Upper lobe of right lung (tissue), 1 donor: Measurements from ENCODE around the gene RPL7A. TPM values are rescaled to one million over a fixed set of nuclear protein-coding genes. Genes with fewer than 3 reads are reported as not detected.

Experiments
- ATAC-seq: fragments of 200-7000 bp; cut with Tn5 transposase; one replicate; pipeline ENCODE4 v1.9.1; 2020; ENCODE audit warnings: mild to moderate bottlenecking, moderate library complexity
- DNase-seq: peaks from one replicate; pipeline ENCODE4 v3.0.0-alpha.2; 2020
- H3K27ac ChIP-seq: fragments of 200-600 bp; one replicate; pipeline ENCODE4 v1.8.0; 2022
- H3K27me3 ChIP-seq: fragments of 200-600 bp; one replicate; pipeline ENCODE4 v1.8.0; 2022; ENCODE audit warnings: mild to moderate bottlenecking
- H3K36me3 ChIP-seq: fragments of 200-600 bp; one replicate; pipeline ENCODE4 v1.8.0; 2022
- H3K4me1 ChIP-seq: fragments of 200-600 bp; one replicate; pipeline ENCODE4 v1.8.0; 2022
- H3K4me3 ChIP-seq: fragments of 200-600 bp; one replicate; pipeline ENCODE4 v1.8.0; 2022; ENCODE audit warnings: mild to moderate bottlenecking
- H3K9me3 ChIP-seq: fragments of 200-600 bp; one replicate; pipeline ENCODE4 v1.8.0; 2022
- intact Hi-C: fragments of 100-400 bp; cut with DNase I; formaldehyde crosslinking; loops from one replicate; pipeline ENCODE4 v1.11.0; 2022
- total RNA-seq: library from RNA; stranded (reverse); fragmentation: NEBNext Ultra II Directional; extraction: Animal tissue kit (Norgen Biotek cat#: 25700); gene quantifications from one replicate; pipeline ENCODE4 v1.2.1, GENCODE V29; 2021
- TF ChIP-seq, protein P1 (sequence below): fragments of 200-600 bp; IDR thresholded peaks from one replicate; pipeline ENCODE4 v1.8.0; 2022; ENCODE audit warnings: antibody characterized with exemption
- donor health status: DM: no; HTN: yes; CAD: no; lungs with severe emphysema.

The RPL7A gene
- total RNA-seq, 1 donor from 2014 or later: 1,380 TPM

- intact Hi-C loops: no loop called here
- ATAC-seq (no peak), DNase-seq (no peak)
- H3K4me3 ChIP-seq: no peak overlapping the region
- H3K9me3 ChIP-seq: no peaks in the 10 kb centered on the region
- H3K36me3 ChIP-seq: no peaks in the 10 kb centered on the region
- TF ChIP-seq, protein P1, sequence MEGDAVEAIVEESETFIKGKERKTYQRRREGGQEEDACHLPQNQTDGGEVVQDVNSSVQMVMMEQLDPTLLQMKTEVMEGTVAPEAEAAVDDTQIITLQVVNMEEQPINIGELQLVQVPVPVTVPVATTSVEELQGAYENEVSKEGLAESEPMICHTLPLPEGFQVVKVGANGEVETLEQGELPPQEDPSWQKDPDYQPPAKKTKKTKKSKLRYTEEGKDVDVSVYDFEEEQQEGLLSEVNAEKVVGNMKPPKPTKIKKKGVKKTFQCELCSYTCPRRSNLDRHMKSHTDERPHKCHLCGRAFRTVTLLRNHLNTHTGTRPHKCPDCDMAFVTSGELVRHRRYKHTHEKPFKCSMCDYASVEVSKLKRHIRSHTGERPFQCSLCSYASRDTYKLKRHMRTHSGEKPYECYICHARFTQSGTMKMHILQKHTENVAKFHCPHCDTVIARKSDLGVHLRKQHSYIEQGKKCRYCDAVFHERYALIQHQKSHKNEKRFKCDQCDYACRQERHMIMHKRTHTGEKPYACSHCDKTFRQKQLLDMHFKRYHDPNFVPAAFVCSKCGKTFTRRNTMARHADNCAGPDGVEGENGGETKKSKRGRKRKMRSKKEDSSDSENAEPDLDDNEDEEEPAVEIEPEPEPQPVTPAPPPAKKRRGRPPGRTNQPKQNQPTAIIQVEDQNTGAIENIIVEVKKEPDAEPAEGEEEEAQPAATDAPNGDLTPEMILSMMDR: no peak
- no peaks in the 10 kb centered on the region for H3K4me1 ChIP-seq
- H3K27me3 ChIP-seq: no peaks in the 10 kb centered on the region
- no peak overlapping the region for H3K27ac ChIP-seq
Measured at GRCh38 chr9:133304477-133305377, 43.3 kb upstream of the RPL7A start.

DNA sequence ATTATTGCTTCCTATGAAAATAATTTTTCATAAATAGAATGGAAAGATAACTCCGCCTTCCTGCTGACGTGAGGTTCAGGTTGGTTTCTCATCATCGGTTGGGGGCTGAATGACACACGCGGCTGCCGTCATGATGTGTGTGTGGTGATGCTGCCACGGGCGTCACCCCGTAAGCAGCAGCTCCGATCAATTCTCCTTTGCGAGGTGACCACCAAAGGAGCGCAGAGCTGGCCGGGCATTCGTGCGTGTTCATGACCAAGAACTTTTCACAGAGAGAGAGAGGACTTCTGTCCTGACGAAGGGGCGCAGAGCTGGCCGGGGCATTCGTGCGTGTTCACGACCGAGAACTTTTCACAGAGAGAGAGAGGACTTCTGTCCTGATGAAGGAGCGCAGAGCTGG, 42.3 kb upstream of the RPL7A start:
- TF ChIP-seq, protein P1: no peak
- H3K36me3 ChIP-seq: no peaks in the 10 kb centered on the region
- no peak for DNase-seq
- intact Hi-C loops: no loop called here
- H3K27ac ChIP-seq: no peak overlapping the region
- no peaks in the 10 kb centered on the region for H3K9me3 ChIP-seq
- H3K4me3 ChIP-seq: no peak overlapping the region
- H3K4me1 ChIP-seq: no peaks in the 10 kb centered on the region
- H3K27me3 ChIP-seq: no peaks in the 10 kb centered on the region
- ATAC-seq: no peak

- no peak for ATAC-seq
- intact Hi-C loops: no loop called here
- no peaks in the 10 kb centered on the region for H3K4me1 ChIP-seq
- H3K27ac ChIP-seq: no peak overlapping the region
- TF ChIP-seq, protein P1: no peak
- DNase-seq: no peak
- H3K4me3 ChIP-seq: no peak overlapping the region
- no peaks in the 10 kb centered on the region for H3K9me3 ChIP-seq
- H3K36me3 ChIP-seq: no peaks in the 10 kb centered on the region
- H3K27me3 ChIP-seq: no peaks in the 10 kb centered on the region
Measured at GRCh38 chr9:133306242-133307204, 41.5 kb upstream of the RPL7A start.

- H3K4me3 ChIP-seq: no peak overlapping the region
- intact Hi-C loops: no loop called here
- no peaks in the 10 kb centered on the region for H3K9me3 ChIP-seq
- H3K27ac ChIP-seq: no peak overlapping the region
- no peak for DNase-seq
- no peak for ATAC-seq
- no peaks in the 10 kb centered on the region for H3K4me1 ChIP-seq
- no peaks in the 10 kb centered on the region for H3K36me3 ChIP-seq
- H3K27me3 ChIP-seq: no peaks in the 10 kb centered on the region
- TF ChIP-seq, protein P1: no peak
Measured at GRCh38 chr9:133307301-133307700, 40.7 kb upstream of the RPL7A start.

DNA sequence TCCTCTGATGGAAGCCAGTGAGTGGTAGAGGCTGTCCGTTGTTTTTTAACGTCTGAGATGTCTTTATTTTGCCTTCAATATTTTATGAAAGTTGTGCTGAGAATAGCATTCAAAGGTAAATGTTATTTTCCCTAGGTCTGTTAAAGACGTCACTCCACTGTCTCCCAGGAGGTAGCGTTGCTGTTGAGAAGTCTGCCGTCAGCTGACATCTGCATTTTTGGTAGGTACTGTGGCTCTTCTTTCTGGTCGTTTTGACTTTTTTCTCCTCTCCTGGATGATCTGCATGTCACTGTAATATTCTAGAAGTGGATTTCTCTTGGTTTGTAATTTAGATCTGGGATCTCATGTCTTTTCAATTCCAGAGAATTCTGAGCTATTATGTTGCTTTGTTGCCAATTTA, 38.4 kb upstream of the RPL7A start:
- Histone ChIP-seq H3K4me1 (no peaks in the 10 kb centered on the region), H3K36me3 (no peaks in the 10 kb centered on the region), H3K27ac (no peak overlapping the region), H3K27me3 (no peaks in the 10 kb centered on the region), H3K4me3 (no peak overlapping the region), H3K9me3 (no peaks in the 10 kb centered on the region)
- ATAC-seq (no peak), DNase-seq (no peak)
- intact Hi-C loops: no loop called here
- TF ChIP-seq, protein P1: no peak
